Measurements from ENCODE around the gene MED22. TPM values are rescaled to one million over a fixed set of nuclear protein-coding genes. Genes with fewer than 3 reads are reported as not detected.
"Not testable (repeated sequence)": the region's sequence is repeated elsewhere in the genome, so short reads cannot be mapped to it uniquely, and the experiment has no call there.

MED22 gene
- polyA plus RNA-seq, 3 donors from 2014 or later: 5.2 to 27.4 (median 7.0) TPM

- H3K27me3 Mint-ChIP-seq (ENCODE audit: low read depth in 3 of 3): no peaks in the 10 kb centered on the region
- no peak overlapping the region for H3K27ac Mint-ChIP-seq
- no peak for DNase-seq
- no peaks in the 10 kb centered on the region for H3K4me1 Mint-ChIP-seq
- no peaks in the 10 kb centered on the region for H3K9me3 Mint-ChIP-seq
- H3K4me3 Mint-ChIP-seq: no peak overlapping the region
- no peaks in the 10 kb centered on the region for H3K36me3 Mint-ChIP-seq
These were observed 35.5 kb upstream of the MED22 start for GRCh38 chr9:133383438-133383837.

GRCh38 chr9:133382507-133383141, 34.7 kb upstream of the MED22 start:
- Mint-ChIP-seq H3K9me3 (no peaks in the 10 kb centered on the region), H3K27ac (no peak overlapping the region), H3K36me3 (no peaks in the 10 kb centered on the region), H3K4me1 (no peaks in the 10 kb centered on the region), H3K4me3 (no peak overlapping the region), H3K27me3 (ENCODE audit: low read depth in 3 of 3) (peaks cover 0 to 2% (median 0%) of the 10 kb centered on the region in 3 donors)
- peak; percentile 36 to 49 (median 39) for DNase-seq

GRCh38 chr9:133380734-133381133, 32.8 kb upstream of the MED22 start:
- Mint-ChIP-seq H3K36me3 (no peaks in the 10 kb centered on the region), H3K27me3 (ENCODE audit: low read depth in 3 of 3) (peaks cover 0 to 5% (median 0%) of the 10 kb centered on the region in 3 donors), H3K4me1 (peaks cover 0 to 2% of the 10 kb centered on the region in 2 donors), H3K27ac (no peak overlapping the region), H3K4me3 (no peak overlapping the region), H3K9me3 (no peaks in the 10 kb centered on the region)
- DNase-seq: no peak

- H3K4me3 Mint-ChIP-seq: no peak overlapping the region
These were observed 31.5 kb upstream of the MED22 start for GRCh38 chr9:133379153-133380086.

GRCh38 chr9:133378408-133378962, 30.6 kb upstream of the MED22 start:
- no peak overlapping the region for H3K27ac Mint-ChIP-seq
- H3K36me3 Mint-ChIP-seq: no peaks in the 10 kb centered on the region
- H3K4me3 Mint-ChIP-seq: peak overlapping the region in 1 of 5 donors; percentile 27
- H3K4me1 Mint-ChIP-seq: peaks cover 16 to 17% of the 10 kb centered on the region in 2 donors
- DNase-seq: no peak
- H3K27me3 Mint-ChIP-seq (ENCODE audit: low read depth in 3 of 3): peaks cover 0 to 12% (median 7%) of the 10 kb centered on the region in 3 donors
- H3K9me3 Mint-ChIP-seq: no peaks in the 10 kb centered on the region

More at GRCh38 chr9:133379153-133380086, 31.5 kb upstream of the MED22 start:
- Mint-ChIP-seq H3K27ac (no peak overlapping the region), H3K36me3 (no peaks in the 10 kb centered on the region), H3K27me3 (ENCODE audit: low read depth in 3 of 3) (peaks cover 0 to 12% (median 7%) of the 10 kb centered on the region in 3 donors), H3K4me1 (peaks cover 8 to 10% of the 10 kb centered on the region in 2 donors), H3K9me3 (no peaks in the 10 kb centered on the region)
- no peak for DNase-seq

- no peak for DNase-seq
- Mint-ChIP-seq H3K27me3 (ENCODE audit: low read depth in 3 of 3) (peaks cover 0 to 12% (median 7%) of the 10 kb centered on the region in 3 donors), H3K27ac (no peak overlapping the region), H3K4me1 (peaks cover 22 to 24% of the 10 kb centered on the region in 2 donors), H3K36me3 (no peaks in the 10 kb centered on the region), H3K4me3 (peak overlapping the region in 2 of 5 donors; percentile 77 to 78), H3K9me3 (no peaks in the 10 kb centered on the region)
These were observed 29.8 kb upstream of the MED22 start for GRCh38 chr9:133377721-133378216.

GRCh38 chr9:133377280-133377679, 29.3 kb upstream of the MED22 start:
- H3K4me1 Mint-ChIP-seq: peaks cover 27 to 29% of the 10 kb centered on the region in 2 donors
- H3K9me3 Mint-ChIP-seq, DNase-seq, H3K36me3 Mint-ChIP-seq: not testable (repeated sequence)
- H3K27ac Mint-ChIP-seq: peak overlapping the region in 2 of 6 donors; percentile 26 to 75
- H3K4me3 Mint-ChIP-seq: peak overlapping the region; percentile 57 to 78 (median 75)
- peaks cover 0 to 12% (median 7%) of the 10 kb centered on the region in 3 donors for H3K27me3 Mint-ChIP-seq (ENCODE audit: low read depth in 3 of 3)

- Mint-ChIP-seq H3K4me3 (peak within 1 kb of the TSS; percentile 84 to 96 (median 95)), H3K27me3 (ENCODE audit: low read depth in 3 of 3) (peaks cover 0 to 16% (median 7%) of the 10 kb centered on the region in 3 donors), H3K9me3 (no peaks in the 10 kb centered on the region), H3K36me3 (no peaks in the 10 kb centered on the region), H3K4me1 (peaks cover 40 to 42% of the 10 kb centered on the region in 2 donors), H3K27ac (peak within 1 kb of the TSS; percentile 88 to 99 (median 97))
- DNase-seq: peak; percentile 96
These were observed 28.1 kb upstream of the MED22 start, which contains the start of the genes STKLD1 and SURF4 for GRCh38 chr9:133375724-133376654. Gene STKLD1, plus strand, starts transcription at chr9:133376366. Its CDS starts 108 bp downstream, at chr9:133376474. Gene SURF4, minus strand, starts transcription at chr9:133376060. Its CDS starts 91 bp downstream, at chr9:133375969.

- Mint-ChIP-seq H3K27me3 (ENCODE audit: low read depth in 3 of 3) (peaks cover 0 to 21% (median 7%) of the 10 kb centered on the region in 3 donors), H3K36me3 (no peaks in the 10 kb centered on the region), H3K27ac (peak overlapping the region; percentile 88 to 99 (median 97)), H3K4me3 (peak overlapping the region; percentile 84 to 96 (median 95)), H3K4me1 (peaks cover 48 to 49% of the 10 kb centered on the region in 2 donors), H3K9me3 (no peaks in the 10 kb centered on the region)
- DNase-seq: peak in 2 of 3 donors; percentile 20 to 24
These were observed 27.3 kb upstream of the MED22 start for GRCh38 chr9:133375116-133375723.

GRCh38 chr9:133374612-133375115, 26.7 kb upstream of the MED22 start:
- peak; percentile 29 to 58 (median 35) for DNase-seq
- H3K27ac Mint-ChIP-seq: peak overlapping the region; percentile 88 to 99 (median 97)
- H3K36me3 Mint-ChIP-seq: no peaks in the 10 kb centered on the region
- H3K4me1 Mint-ChIP-seq: peaks cover 53 to 55% of the 10 kb centered on the region in 2 donors
- H3K4me3 Mint-ChIP-seq: peak overlapping the region; percentile 84 to 96 (median 95)
- H3K9me3 Mint-ChIP-seq: no peaks in the 10 kb centered on the region
- H3K27me3 Mint-ChIP-seq (ENCODE audit: low read depth in 3 of 3): peaks cover 0 to 21% (median 8%) of the 10 kb centered on the region in 3 donors

- H3K27me3 Mint-ChIP-seq (ENCODE audit: low read depth in 3 of 3): peaks cover 0 to 19% (median 10%) of the 10 kb centered on the region in 3 donors
- H3K9me3 Mint-ChIP-seq: no peaks in the 10 kb centered on the region
- H3K4me3 Mint-ChIP-seq: peak overlapping the region in 4 of 5 donors; percentile 44 to 82 (median 66)
- H3K36me3 Mint-ChIP-seq: peaks cover 0 to 4% (median 4%) of the 10 kb centered on the region in 3 donors
- peak overlapping the region; percentile 89 to 98 (median 95) for H3K27ac Mint-ChIP-seq
- DNase-seq: no peak
- H3K4me1 Mint-ChIP-seq: peaks cover 73 to 74% of the 10 kb centered on the region in 2 donors
These were observed 24.2 kb upstream of the MED22 start for GRCh38 chr9:133372144-133372543.

GRCh38 chr9:133371261-133371711, 23.4 kb upstream of the MED22 start:
- Mint-ChIP-seq H3K27ac (peak overlapping the region; percentile 89 to 98 (median 95)), H3K9me3 (no peaks in the 10 kb centered on the region), H3K4me3 (peak overlapping the region; percentile 72 to 82 (median 72)), H3K27me3 (ENCODE audit: low read depth in 3 of 3) (peaks cover 0 to 16% (median 10%) of the 10 kb centered on the region in 3 donors), H3K36me3 (peaks cover 0 to 4% (median 4%) of the 10 kb centered on the region in 3 donors), H3K4me1 (peaks cover 75 to 76% of the 10 kb centered on the region in 2 donors)
- peak; percentile 47 to 56 (median 51) for DNase-seq
